Panc1 (cell line): ENCODE data around the gene TSHZ2. TPM values are rescaled to one million over a fixed set of nuclear protein-coding genes. Genes with fewer than 3 reads are reported as not detected.

Experiments used
- ATAC-seq: fragments of 200-7000 bp; cut with Tn5 transposase; 2 replicates; pipeline ENCODE4 v1.9.1; 2020; ENCODE audit warnings: mild to moderate bottlenecking, moderate library complexity
- BruUV-seq: library from RNA; stranded (reverse); fragments of 400-500 nt; replicated peaks from 2 replicates; lab custom pipeline; 2021; lab: Mats Ljungman, UMichigan
- CTCF ChIA-PET: fragments of 300-600 bp; sonication (Branson Sonifier 250); formaldehyde crosslinking; loops from one replicate; lab custom pipeline; 2022; ENCODE audit warnings: antibody characterized with exemption; lab: Charles Lee
- POLR2A ChIA-PET: fragments of 300-600 bp; sonication (Branson Sonifier 250); formaldehyde crosslinking; loops from one replicate; lab custom pipeline; 2022; ENCODE audit warnings: antibody characterized with exemption; lab: Charles Lee
- DNase-seq: peaks from one replicate; pipeline ENCODE4 v3.0.0-alpha.2; 2010; ENCODE audit warnings: low read depth, low spot score
- H3K27ac ChIP-seq: 2 replicates; pipeline ENCODE4 v1.5.1; 2011; ENCODE audit warnings: mild to moderate bottlenecking, low read length, inconsistent platforms
- H3K27me3 ChIP-seq: fragments of 200-500 bp; sonication (Bioruptor generic); 2 replicates; pipeline ENCODE4 v1.6.0; 2014; ENCODE audit warnings: low read length, inconsistent platforms; ENCODE audit not compliant: control insufficient read depth, insufficient read depth
- H3K36me3 ChIP-seq: fragments of 200-500 bp; sonication (Bioruptor generic); 2 replicates; pipeline ENCODE4 v1.5.1; 2014; ENCODE audit warnings: inconsistent platforms, mild to moderate bottlenecking, low read length, moderate library complexity; ENCODE audit not compliant: control insufficient read depth, insufficient read depth
- H3K4me1 ChIP-seq: 2 replicates; pipeline ENCODE4 v1.5.1; 2011; ENCODE audit warnings: inconsistent platforms, mild to moderate bottlenecking, low read length, moderate library complexity; ENCODE audit not compliant: control insufficient read depth, insufficient read depth
- H3K4me3 ChIP-seq, 2 experiments: 2 replicates each; pipeline ENCODE4 v1.5.1; 2011 to 2012; ENCODE audit warnings: low read depth in 2 of 2, low read length in 2 of 2, mild to moderate bottlenecking in 2 of 2, inconsistent platforms in 1 of 2, moderate library complexity in 1 of 2
- H3K9me3 ChIP-seq: fragments of 200-500 bp; sonication (Bioruptor generic); 2 replicates; pipeline ENCODE4 v1.5.1; 2014; ENCODE audit warnings: low read depth, mild to moderate bottlenecking, inconsistent platforms, low read length, moderate library complexity; ENCODE audit not compliant: control insufficient read depth, insufficient read depth
- POLR2AphosphoS5 ChIP-seq: IDR thresholded peaks from 2 replicates; pipeline ENCODE4 v1.6.1; 2012; ENCODE audit warnings: mild to moderate bottlenecking, low read depth, low read length, moderate library complexity
- SIN3A ChIP-seq: IDR thresholded peaks from 2 replicates; pipeline ENCODE4 v1.6.1; 2012; ENCODE audit warnings: low read depth, mild to moderate bottlenecking, low read length, moderate library complexity, borderline replicate concordance; ENCODE audit not compliant: insufficient read depth
- TCF7L2 ChIP-seq: IDR thresholded peaks from 2 replicates; pipeline ENCODE4 v1.6.1; 2011; ENCODE audit warnings: mild to moderate bottlenecking, low read depth, low read length, inconsistent platforms
- in situ Hi-C: cut with HindIII; loops from 2 replicates; pipeline ENCODE4 v1.10.0; 2016; ENCODE audit warnings: low sequenced_read_pairs, low pct_unique_long_range_greater_than_20kb
- intact Hi-C: fragments of 100-400 bp; cut with micrococcal nuclease; formaldehyde crosslinking; loops from one replicate; pipeline ENCODE4 v1.10.0; 2022; ENCODE audit not compliant: unreplicated experiment
- total RNA-seq: library from RNA; stranded (reverse); gene quantifications from one replicate; pipeline ENCODE4 v1.2.1, GENCODE V29; 2021; ENCODE audit not compliant: unreplicated experiment
- TF ChIP-seq, protein P1 (sequence below), 2 experiments: IDR thresholded peaks; 2 replicates each; pipeline ENCODE4 v1.6.1; 2011 to 2012; ENCODE audit warnings: low read depth in 2 of 2, control low read depth in 1 of 2, low read length in 1 of 2, mild to moderate bottlenecking in 1 of 2, moderate library complexity in 1 of 2; ENCODE audit not compliant: insufficient read depth in 1 of 2
- TF ChIP-seq, protein P2 (sequence below): fragments of 450-650 bp; IDR thresholded peaks from 2 replicates; pipeline ENCODE4 v1.5.1; 2017; ENCODE audit warnings: mild to moderate bottlenecking

Gene TSHZ2
- total RNA-seq, 1 experiment from 2014 or later: 0.36 TPM

DNA sequence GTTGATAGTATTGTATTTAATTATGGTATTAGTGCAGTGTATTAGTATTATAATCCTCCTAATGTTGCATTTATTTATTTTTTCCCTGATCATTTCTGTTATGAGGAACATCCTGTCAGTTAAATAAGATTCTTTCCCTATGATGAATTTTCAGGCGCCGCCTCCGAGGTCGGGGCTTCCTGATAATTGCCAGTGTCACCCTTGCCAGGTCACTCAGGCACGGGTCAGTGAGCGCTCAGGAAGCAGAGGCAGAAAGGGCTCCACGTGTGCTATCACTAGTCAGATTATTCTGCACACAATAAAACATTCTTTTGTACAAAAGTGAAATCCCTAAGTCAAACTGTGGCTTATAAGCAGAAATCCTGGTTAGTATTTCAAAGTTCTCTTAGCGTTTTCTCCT is 64.8 kb downstream of the TSHZ2 start:
- ChIA-PET POLR2A (no interaction called here), CTCF (no interaction called here)
- Histone ChIP-seq H3K4me3 (no peak overlapping the region), H3K4me1 (no peaks in the 10 kb centered on the region), H3K9me3 (no peaks in the 10 kb centered on the region), H3K27ac (no peak overlapping the region), H3K27me3 (no peaks in the 10 kb centered on the region), H3K36me3 (no peaks in the 10 kb centered on the region)
- ATAC-seq (no peak), DNase-seq (no peak)
- TF ChIP-seq, protein P1, sequence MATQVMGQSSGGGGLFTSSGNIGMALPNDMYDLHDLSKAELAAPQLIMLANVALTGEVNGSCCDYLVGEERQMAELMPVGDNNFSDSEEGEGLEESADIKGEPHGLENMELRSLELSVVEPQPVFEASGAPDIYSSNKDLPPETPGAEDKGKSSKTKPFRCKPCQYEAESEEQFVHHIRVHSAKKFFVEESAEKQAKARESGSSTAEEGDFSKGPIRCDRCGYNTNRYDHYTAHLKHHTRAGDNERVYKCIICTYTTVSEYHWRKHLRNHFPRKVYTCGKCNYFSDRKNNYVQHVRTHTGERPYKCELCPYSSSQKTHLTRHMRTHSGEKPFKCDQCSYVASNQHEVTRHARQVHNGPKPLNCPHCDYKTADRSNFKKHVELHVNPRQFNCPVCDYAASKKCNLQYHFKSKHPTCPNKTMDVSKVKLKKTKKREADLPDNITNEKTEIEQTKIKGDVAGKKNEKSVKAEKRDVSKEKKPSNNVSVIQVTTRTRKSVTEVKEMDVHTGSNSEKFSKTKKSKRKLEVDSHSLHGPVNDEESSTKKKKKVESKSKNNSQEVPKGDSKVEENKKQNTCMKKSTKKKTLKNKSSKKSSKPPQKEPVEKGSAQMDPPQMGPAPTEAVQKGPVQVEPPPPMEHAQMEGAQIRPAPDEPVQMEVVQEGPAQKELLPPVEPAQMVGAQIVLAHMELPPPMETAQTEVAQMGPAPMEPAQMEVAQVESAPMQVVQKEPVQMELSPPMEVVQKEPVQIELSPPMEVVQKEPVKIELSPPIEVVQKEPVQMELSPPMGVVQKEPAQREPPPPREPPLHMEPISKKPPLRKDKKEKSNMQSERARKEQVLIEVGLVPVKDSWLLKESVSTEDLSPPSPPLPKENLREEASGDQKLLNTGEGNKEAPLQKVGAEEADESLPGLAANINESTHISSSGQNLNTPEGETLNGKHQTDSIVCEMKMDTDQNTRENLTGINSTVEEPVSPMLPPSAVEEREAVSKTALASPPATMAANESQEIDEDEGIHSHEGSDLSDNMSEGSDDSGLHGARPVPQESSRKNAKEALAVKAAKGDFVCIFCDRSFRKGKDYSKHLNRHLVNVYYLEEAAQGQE (IDR thresholded peaks at IDR 0.05; ENCODE audit: insufficient read depth in 1 of 2, low read depth in 2 of 2, low read length in 1 of 2): no peak
- TF ChIP-seq TCF7L2 (no peak), SIN3A (no peak), POLR2AphosphoS5 (no peak)
- TF ChIP-seq, protein P2, sequence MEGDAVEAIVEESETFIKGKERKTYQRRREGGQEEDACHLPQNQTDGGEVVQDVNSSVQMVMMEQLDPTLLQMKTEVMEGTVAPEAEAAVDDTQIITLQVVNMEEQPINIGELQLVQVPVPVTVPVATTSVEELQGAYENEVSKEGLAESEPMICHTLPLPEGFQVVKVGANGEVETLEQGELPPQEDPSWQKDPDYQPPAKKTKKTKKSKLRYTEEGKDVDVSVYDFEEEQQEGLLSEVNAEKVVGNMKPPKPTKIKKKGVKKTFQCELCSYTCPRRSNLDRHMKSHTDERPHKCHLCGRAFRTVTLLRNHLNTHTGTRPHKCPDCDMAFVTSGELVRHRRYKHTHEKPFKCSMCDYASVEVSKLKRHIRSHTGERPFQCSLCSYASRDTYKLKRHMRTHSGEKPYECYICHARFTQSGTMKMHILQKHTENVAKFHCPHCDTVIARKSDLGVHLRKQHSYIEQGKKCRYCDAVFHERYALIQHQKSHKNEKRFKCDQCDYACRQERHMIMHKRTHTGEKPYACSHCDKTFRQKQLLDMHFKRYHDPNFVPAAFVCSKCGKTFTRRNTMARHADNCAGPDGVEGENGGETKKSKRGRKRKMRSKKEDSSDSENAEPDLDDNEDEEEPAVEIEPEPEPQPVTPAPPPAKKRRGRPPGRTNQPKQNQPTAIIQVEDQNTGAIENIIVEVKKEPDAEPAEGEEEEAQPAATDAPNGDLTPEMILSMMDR: no peak
- no TSS peak for BruUV-seq
- in situ Hi-C loops (no loop called here), intact Hi-C loops (no loop called here)

DNA sequence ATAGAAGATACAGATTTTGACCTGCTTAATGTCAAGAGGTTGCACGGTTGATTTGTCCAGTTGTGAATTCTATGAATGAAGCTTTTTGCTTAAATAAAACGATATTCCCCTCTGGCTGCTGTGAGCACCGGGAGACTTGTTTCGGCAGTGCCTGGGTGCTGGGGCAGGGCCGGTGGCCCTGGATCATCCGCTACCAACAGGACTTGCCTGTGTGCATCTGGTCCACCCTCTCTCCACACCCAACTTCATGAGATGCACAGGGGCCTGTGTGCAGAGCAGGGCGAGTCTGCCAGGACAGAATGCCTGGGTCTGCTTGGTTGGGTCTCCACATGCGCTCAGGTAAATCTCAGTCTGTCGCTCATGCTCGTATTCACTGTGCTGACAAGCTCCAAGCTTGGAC is 65.5 kb downstream of the TSHZ2 start:
- intact Hi-C loops: no loop called here
- CTCF ChIA-PET: no interaction called here
- TF ChIP-seq SIN3A: no peak
- no peak for TF ChIP-seq POLR2AphosphoS5
- TF ChIP-seq, protein P1 (IDR thresholded peaks at IDR 0.05; ENCODE audit: insufficient read depth in 1 of 2, low read depth in 2 of 2, low read length in 1 of 2): no peak
- TF ChIP-seq, protein P2: no peak
- TF ChIP-seq TCF7L2: no peak

More for the DNA sequence above, 65.5 kb downstream of the TSHZ2 start:
- ATAC-seq (no peak; the same call in 1 of the 2 replicates), DNase-seq (no peak)
- H3K4me3 ChIP-seq: no peak overlapping the region
- POLR2A ChIA-PET: no interaction called here
- in situ Hi-C loops: no loop called here
- H3K36me3 ChIP-seq: no peaks in the 10 kb centered on the region
- H3K4me1 ChIP-seq: no peaks in the 10 kb centered on the region
- H3K27me3 ChIP-seq: no peaks in the 10 kb centered on the region
- no peaks in the 10 kb centered on the region for H3K9me3 ChIP-seq
- H3K27ac ChIP-seq: no peak overlapping the region
- BruUV-seq: no TSS peak
